ENCODE measurements around the gene HM13.

- TF ChIP-seq RNF2 (IDR thresholded peaks at IDR 0.05; ENCODE audit: borderline replicate concordance, low read depth): no peak
- no peak for TF ChIP-seq HEYL (CRISPR knock-in tag; IDR thresholded peaks at IDR 0.05)
- TF ChIP-seq, protein P1, sequence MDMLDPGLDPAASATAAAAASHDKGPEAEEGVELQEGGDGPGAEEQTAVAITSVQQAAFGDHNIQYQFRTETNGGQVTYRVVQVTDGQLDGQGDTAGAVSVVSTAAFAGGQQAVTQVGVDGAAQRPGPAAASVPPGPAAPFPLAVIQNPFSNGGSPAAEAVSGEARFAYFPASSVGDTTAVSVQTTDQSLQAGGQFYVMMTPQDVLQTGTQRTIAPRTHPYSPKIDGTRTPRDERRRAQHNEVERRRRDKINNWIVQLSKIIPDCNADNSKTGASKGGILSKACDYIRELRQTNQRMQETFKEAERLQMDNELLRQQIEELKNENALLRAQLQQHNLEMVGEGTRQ (IDR thresholded peaks at IDR 0.05): no peak
- no peak for TF ChIP-seq ESRRA (IDR thresholded peaks at IDR 0.05; ENCODE audit: borderline replicate concordance, low read length)
- no peak for TF ChIP-seq CTCF (IDR thresholded peaks at IDR 0.05)
These were observed 32.9 kb downstream of the HM13 start for GRCh38 chr20:31547017-31547675.

Data from A549 (cell line).